NB4 (cell line): ENCODE data around the gene IGFBPL1.

Experiments used
- DNase-seq: peaks from one replicate; pipeline ENCODE4 v3.0.0; 2010; ENCODE audit warnings: low read depth
- H3K4me3 ChIP-seq: one replicate; pipeline ENCODE4 v1.5.1; 2011; ENCODE audit warnings: mild to moderate bottlenecking, low read depth, low read length, moderate library complexity
- MYC ChIP-seq: IDR thresholded peaks from 2 replicates; pipeline ENCODE4 v1.6.1; 2011; ENCODE audit warnings: low read depth, low read length
- POLR2A ChIP-seq: IDR thresholded peaks from 2 replicates; pipeline ENCODE4 v1.6.1; 2011; ENCODE audit warnings: mild to moderate bottlenecking; ENCODE audit not compliant: insufficient read length; ENCODE audit errors: extremely low read depth
- TF ChIP-seq, protein P1 (sequence below): IDR thresholded peaks from one replicate; pipeline ENCODE4 v1.5.1; 2012; ENCODE audit warnings: low read depth, low read length
- TF ChIP-seq, protein P2 (sequence below): IDR thresholded peaks from 2 replicates; pipeline ENCODE4 v1.6.1; 2011; ENCODE audit warnings: low read depth, low read length

Gene IGFBPL1

DNA sequence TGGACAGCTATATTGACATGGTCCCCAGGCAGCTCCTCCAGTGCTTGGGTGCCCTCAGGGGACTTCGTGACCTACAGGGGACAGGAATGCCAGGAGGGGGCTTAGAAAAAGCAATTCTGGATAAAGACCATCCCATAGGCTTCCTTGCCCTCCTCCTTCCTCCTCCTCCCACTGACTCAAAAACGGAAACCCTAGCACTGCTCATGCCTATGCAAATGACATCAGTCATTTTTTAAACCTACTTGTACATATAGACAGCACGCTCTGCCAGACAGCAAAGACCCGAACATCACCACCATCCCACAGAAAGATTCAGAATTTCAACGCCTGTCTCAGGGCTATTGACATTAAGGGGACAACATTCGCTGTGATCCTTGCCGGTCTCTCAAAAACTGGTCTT is 11.0 kb downstream of the IGFBPL1 start:
- no peak for DNase-seq
- no peak overlapping the region for H3K4me3 ChIP-seq
- no peak for TF ChIP-seq POLR2A
- no peak for TF ChIP-seq MYC

DNA sequence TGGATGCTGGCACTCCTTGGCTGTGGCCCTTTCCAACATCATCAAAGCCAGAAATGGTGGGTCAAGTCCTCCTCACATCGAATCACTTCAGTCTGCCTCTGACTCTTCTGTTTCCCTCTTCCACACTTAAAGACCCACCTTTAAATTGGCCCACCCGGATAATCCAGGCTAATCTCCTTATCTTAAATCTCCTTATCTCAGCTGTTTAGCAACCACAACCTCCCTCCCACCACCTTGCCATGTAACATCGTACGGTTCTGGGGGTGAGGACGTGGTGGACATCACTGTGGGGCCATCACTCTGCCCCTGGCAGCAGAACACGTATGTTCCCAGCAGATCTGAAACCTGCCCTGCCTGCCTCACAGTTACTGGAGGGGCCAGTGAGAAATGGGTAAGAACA is 11.5 kb downstream of the IGFBPL1 start:
- H3K4me3 ChIP-seq = no peak overlapping the region
- no peak for DNase-seq
- TF ChIP-seq, protein P1, sequence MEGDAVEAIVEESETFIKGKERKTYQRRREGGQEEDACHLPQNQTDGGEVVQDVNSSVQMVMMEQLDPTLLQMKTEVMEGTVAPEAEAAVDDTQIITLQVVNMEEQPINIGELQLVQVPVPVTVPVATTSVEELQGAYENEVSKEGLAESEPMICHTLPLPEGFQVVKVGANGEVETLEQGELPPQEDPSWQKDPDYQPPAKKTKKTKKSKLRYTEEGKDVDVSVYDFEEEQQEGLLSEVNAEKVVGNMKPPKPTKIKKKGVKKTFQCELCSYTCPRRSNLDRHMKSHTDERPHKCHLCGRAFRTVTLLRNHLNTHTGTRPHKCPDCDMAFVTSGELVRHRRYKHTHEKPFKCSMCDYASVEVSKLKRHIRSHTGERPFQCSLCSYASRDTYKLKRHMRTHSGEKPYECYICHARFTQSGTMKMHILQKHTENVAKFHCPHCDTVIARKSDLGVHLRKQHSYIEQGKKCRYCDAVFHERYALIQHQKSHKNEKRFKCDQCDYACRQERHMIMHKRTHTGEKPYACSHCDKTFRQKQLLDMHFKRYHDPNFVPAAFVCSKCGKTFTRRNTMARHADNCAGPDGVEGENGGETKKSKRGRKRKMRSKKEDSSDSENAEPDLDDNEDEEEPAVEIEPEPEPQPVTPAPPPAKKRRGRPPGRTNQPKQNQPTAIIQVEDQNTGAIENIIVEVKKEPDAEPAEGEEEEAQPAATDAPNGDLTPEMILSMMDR = no peak
- TF ChIP-seq POLR2A = no peak
- TF ChIP-seq MYC = no peak
- TF ChIP-seq, protein P2, sequence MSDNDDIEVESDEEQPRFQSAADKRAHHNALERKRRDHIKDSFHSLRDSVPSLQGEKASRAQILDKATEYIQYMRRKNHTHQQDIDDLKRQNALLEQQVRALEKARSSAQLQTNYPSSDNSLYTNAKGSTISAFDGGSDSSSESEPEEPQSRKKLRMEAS = no peak

DNA sequence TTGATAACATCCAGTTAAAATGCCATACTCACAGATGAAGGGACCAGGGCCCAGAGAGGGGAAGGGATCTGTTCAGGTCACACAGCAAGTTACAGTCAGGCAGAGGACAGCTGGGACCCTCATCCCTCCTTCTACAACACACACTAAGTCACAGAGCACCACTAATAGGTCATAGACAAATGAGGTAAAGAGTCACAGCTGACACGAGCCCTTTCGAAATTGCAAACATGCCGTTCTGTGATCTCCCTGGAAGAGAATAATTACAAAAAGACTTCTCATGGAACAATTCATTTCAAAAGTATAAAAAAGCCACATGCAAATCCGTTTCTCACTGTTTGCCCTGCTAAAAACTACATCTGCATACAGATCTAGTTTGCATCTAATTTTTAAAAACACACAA is 15.5 kb downstream of the IGFBPL1 start:
- no peak for DNase-seq
- TF ChIP-seq POLR2A = no peak
- TF ChIP-seq MYC = no peak
- TF ChIP-seq, protein P1 = no peak
- TF ChIP-seq, protein P2 = no peak
- no peak overlapping the region for H3K4me3 ChIP-seq

DNA sequence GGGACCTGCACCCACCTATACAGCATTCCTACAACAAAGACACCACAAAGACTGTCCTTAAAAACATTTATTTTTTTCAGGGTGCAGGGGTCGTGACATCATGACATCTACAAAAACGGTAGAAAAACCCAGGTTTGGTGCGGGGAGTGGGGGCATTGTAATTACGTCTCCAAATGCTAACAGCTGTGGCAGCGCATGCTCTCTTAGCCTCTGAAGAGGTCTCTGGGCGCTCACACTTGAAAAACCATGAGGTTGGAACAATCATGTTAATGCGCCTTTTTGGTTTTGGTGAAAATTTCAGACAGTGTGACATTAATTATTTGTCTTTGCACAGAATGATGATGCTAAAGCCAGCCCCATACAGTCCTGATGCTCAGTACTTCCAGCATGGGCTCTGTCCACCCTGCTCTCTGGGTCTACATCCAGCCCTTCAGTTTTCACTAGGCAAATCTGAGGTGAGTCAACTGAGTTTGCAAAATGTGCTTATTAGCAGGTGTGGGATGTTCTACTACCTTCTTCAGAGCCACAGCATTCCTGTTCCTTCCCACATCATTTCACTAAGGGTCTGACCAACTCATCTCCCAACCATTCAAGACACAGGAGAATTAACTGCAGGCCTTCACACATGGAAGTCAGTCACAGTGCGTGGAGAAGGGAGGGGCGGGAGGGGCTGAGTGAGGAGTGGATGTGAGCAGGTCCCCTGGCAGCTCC is 17.6 kb downstream of the IGFBPL1 start:
- TF ChIP-seq POLR2A (no peak), MYC (no peak)
- TF ChIP-seq, protein P1 = no peak
- TF ChIP-seq, protein P2 = no peak
- no peak for DNase-seq
- H3K4me3 ChIP-seq = no peak overlapping the region

DNA sequence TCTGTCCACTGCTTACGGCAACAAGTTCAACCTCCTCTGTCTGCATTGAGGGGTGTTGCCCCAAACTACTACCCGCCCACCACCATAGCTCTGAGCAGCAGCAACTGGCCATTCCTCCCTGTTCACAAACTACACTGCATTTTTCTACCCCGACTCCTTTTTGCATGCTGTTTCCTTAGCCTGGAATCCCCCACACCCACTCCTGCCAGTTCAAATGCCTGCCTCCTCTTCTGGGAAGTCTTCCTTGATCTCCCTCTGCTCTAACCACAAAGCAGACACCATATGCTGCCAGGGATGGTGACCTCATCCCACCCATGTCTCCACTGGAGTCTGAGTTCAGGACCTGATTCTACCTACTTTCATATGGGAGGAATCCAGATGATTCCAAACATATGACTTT is 18.5 kb downstream of the IGFBPL1 start:
- TF ChIP-seq, protein P1 = no peak
- TF ChIP-seq POLR2A (no peak), MYC (no peak)
- TF ChIP-seq, protein P2 = no peak
- H3K4me3 ChIP-seq = no peak overlapping the region
- no peak for DNase-seq

DNA sequence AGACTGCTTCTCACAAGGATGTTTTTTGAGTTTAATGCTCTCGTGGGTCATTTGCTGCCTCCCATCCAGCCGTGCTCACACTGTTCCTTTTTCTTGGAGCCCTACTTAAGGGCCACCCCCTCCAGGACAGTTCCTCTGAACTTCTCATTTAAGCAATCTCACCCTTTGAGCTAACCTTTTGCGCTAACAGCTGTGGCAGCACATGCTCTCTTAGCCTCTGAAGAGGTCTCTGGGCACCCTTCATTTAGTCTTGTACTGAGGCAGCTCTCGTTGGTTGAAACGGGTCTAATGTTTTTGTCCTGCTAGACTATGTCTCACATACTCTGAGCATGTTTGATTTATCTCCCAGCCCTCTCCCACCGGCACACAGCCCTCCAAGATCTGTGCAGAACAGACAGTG is 19.9 kb downstream of the IGFBPL1 start:
- TF ChIP-seq POLR2A (no peak), MYC (no peak)
- TF ChIP-seq, protein P1 = no peak
- TF ChIP-seq, protein P2 = no peak
- no peak for DNase-seq
- H3K4me3 ChIP-seq = no peak overlapping the region
